ENCODE results near the gene ZFYVE19.

DNA sequence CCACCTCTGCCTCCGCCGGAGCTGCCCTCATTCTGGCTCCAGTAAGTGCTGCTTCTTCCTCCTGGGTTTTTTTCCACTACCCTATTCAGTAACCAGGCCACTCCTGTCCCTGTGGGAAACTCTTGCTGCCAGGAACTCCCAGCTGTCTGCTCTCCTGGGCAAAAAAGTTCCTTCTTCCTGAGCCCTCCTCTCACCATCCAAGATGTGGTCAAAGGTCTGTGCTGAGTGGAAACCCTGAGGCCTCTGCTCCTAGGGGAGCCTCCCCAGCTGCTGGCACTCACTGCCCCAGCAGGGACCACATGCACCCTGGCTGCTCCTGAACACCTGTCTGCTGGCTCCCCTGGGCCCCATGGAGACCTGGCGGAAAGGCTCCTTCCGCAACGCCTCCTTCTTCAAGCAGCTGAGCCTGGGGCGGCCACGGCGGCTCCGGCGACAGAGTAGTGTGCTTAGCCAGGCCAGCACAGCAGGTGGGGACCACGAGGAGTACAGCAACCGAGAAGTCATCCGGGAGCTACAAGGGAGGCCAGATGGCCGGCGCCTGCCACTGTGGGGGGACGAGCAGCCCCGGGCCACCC lies 36.7 kb upstream of the ZFYVE19 start:
- no peak for TF ChIP-seq CTCF (IDR thresholded peaks at IDR 0.05)
- no peak for TF ChIP-seq POLR2A (IDR thresholded peaks at IDR 0.05)
